Parathyroid adenoma (tissue), 2 donors: ENCODE results near the gene FSIP1.

Experiments
- H2AFZ ChIP-seq: fragments of 300-600 bp; sonication (generic); one replicate; pipeline ENCODE4 v1.7.0; 2017; ENCODE audit warnings: antibody characterized with exemption, mild to moderate bottlenecking
- H3K27ac ChIP-seq: fragments of 300-600 bp; sonication (generic); one replicate; pipeline ENCODE4 v1.7.0; 2017
- H3K27me3 ChIP-seq: fragments of 300-600 bp; sonication (generic); one replicate; pipeline ENCODE4 v1.7.0; 2017; ENCODE audit warnings: low read length; ENCODE audit not compliant: control insufficient read depth, insufficient read depth
- H3K36me3 ChIP-seq: fragments of 300-600 bp; sonication (generic); one replicate; pipeline ENCODE4 v1.7.0; 2017; ENCODE audit warnings: low read length; ENCODE audit not compliant: control insufficient read depth, insufficient read depth
- H3K4me1 ChIP-seq: fragments of 300-600 bp; sonication (generic); one replicate; pipeline ENCODE4 v1.7.0; 2017; ENCODE audit warnings: control low read depth
- H3K4me2 ChIP-seq: fragments of 300-600 bp; sonication (generic); one replicate; pipeline ENCODE4 v1.7.0; 2017; ENCODE audit warnings: low read length
- H3K4me3 ChIP-seq: fragments of 300-600 bp; sonication (generic); one replicate; pipeline ENCODE4 v1.7.0; 2017; ENCODE audit warnings: low read depth, low read length
- H3K79me2 ChIP-seq: fragments of 300-600 bp; sonication (generic); one replicate; pipeline ENCODE4 v1.7.0; 2017; ENCODE audit warnings: control low read depth
- H3K9ac ChIP-seq: fragments of 300-600 bp; sonication (generic); one replicate; pipeline ENCODE4 v1.7.0; 2017; ENCODE audit warnings: mild to moderate bottlenecking
- H3K9me3 ChIP-seq: fragments of 300-600 bp; sonication (generic); one replicate; pipeline ENCODE4 v1.7.0; 2017; ENCODE audit warnings: low read length; ENCODE audit not compliant: control insufficient read depth
- TF ChIP-seq, protein P1 (sequence below): fragments of 300-600 bp; sonication (generic); IDR thresholded peaks from one replicate; pipeline ENCODE4 v1.7.0; 2017; ENCODE audit warnings: antibody characterized with exemption, mild to moderate bottlenecking
- donor health status: primary hyperparathyroidism.

Gene FSIP1

DNA sequence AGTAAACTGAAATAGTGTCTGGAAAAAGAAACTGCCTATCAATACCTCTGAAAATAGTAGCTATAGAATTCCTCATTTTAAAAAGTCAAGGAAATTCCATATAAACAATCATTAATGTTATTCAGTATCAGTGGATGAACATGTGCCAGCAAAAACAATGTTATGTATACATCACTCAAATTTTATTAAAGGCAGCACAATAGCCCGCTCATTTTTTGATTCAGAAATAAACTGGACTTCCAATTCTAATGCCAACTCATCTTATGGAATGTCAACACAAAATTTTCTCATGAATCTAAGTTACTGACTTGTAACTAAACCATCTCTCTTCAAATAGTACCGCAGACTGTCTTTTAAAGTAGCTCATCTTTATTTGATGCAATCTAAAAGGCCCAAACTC is 182.8 kb downstream of the FSIP1 start:
- H3K79me2 ChIP-seq: no peaks in the 10 kb centered on the region
- no peaks in the 10 kb centered on the region for H3K27me3 ChIP-seq
- H3K36me3 ChIP-seq: no peaks in the 10 kb centered on the region
- no peak overlapping the region for H3K4me3 ChIP-seq
- TF ChIP-seq, protein P1, sequence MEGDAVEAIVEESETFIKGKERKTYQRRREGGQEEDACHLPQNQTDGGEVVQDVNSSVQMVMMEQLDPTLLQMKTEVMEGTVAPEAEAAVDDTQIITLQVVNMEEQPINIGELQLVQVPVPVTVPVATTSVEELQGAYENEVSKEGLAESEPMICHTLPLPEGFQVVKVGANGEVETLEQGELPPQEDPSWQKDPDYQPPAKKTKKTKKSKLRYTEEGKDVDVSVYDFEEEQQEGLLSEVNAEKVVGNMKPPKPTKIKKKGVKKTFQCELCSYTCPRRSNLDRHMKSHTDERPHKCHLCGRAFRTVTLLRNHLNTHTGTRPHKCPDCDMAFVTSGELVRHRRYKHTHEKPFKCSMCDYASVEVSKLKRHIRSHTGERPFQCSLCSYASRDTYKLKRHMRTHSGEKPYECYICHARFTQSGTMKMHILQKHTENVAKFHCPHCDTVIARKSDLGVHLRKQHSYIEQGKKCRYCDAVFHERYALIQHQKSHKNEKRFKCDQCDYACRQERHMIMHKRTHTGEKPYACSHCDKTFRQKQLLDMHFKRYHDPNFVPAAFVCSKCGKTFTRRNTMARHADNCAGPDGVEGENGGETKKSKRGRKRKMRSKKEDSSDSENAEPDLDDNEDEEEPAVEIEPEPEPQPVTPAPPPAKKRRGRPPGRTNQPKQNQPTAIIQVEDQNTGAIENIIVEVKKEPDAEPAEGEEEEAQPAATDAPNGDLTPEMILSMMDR: no peak
- H3K4me2 ChIP-seq: no peak overlapping the region
- H3K4me1 ChIP-seq: no peaks in the 10 kb centered on the region
- H3K9ac ChIP-seq: no peak overlapping the region
- H3K27ac ChIP-seq: no peak overlapping the region
- H3K9me3 ChIP-seq: no peaks in the 10 kb centered on the region
- H2AFZ ChIP-seq: no peak overlapping the region

DNA sequence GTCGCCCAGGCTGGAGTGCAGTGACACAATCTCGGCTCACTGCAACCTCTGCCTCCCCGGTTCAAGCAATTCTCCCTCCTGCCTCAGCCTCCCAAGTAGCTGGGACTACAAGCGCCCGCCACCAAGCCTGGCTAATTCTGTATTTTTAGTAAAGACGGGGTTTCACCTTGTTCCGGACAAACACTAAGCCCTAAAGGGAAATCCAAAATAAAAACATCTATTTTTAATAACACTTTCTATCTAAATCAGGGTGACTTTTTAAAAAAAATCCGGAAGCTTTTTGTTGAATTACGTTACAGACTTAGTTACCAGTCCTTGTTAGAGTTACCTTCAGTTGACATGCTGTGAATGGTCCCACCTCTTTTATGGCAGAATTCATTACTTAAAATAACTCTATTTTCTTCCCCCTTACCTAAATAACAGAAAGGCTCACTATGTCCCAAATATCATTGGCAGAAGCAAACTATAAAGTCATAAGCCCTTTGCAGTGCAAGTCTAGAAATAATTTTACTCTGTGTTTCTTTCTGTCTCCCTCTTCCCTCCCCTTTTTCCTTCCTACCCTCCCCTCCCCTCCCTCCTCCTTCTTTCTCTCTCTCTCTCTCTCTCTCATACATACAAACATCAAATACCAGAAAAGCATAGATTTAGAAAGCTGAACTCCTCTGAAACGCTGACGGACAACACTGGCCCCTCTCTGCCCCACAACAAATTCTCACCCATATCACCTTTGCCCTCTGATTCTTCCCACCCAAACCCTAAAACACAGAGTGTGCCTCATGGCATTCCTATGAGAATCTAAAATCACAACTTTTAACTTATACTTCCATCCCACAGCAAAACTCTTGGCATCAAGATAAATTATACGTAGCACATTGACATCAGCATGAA is 183.4 kb downstream of the FSIP1 start:
- Histone ChIP-seq H3K36me3 (no peaks in the 10 kb centered on the region), H2AFZ (no peak overlapping the region), H3K4me2 (no peak overlapping the region), H3K9me3 (no peaks in the 10 kb centered on the region), H3K27me3 (no peaks in the 10 kb centered on the region), H3K9ac (no peak overlapping the region), H3K79me2 (no peaks in the 10 kb centered on the region), H3K4me3 (no peak overlapping the region), H3K27ac (no peak overlapping the region), H3K4me1 (no peaks in the 10 kb centered on the region)
- TF ChIP-seq, protein P1: no peak

DNA sequence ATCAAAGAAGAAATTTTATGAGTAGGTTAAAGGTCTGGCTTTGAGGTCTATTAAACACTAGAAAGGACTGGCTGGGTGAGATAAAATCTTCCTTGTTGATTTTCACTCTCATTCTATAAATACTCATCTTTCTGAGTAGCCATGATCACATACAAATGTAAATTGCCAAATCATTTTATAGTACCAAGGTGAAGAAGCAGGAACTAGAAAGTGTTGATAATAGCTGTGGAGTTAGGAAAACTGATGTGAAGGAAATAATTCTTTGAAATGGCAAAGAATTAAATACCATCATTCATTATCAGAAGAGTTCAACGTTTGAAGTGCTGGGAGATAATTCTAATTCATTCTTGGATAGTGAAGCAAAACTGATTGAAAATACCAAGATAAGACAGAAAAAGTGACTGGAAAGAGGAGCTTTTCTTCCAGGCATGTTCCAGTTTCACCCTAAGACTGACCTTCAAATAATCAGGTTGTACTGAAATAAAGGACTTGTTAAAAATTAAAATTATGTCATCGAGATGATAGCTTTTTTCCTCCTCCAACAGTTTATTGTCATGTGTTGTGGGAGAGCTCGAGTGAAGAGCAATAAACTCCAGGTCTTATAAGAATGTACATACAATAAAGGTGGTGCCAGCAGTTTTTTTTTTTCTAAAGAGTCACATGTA is 184.3 kb downstream of the FSIP1 start:
- H2AFZ ChIP-seq: no peak overlapping the region
- no peaks in the 10 kb centered on the region for H3K9me3 ChIP-seq
- H3K4me3 ChIP-seq: no peak overlapping the region
- no peaks in the 10 kb centered on the region for H3K79me2 ChIP-seq
- no peaks in the 10 kb centered on the region for H3K4me1 ChIP-seq
- H3K36me3 ChIP-seq: no peaks in the 10 kb centered on the region
- H3K4me2 ChIP-seq: no peak overlapping the region
- TF ChIP-seq, protein P1: no peak
- H3K27me3 ChIP-seq: no peaks in the 10 kb centered on the region
- no peak overlapping the region for H3K27ac ChIP-seq
- no peak overlapping the region for H3K9ac ChIP-seq

DNA sequence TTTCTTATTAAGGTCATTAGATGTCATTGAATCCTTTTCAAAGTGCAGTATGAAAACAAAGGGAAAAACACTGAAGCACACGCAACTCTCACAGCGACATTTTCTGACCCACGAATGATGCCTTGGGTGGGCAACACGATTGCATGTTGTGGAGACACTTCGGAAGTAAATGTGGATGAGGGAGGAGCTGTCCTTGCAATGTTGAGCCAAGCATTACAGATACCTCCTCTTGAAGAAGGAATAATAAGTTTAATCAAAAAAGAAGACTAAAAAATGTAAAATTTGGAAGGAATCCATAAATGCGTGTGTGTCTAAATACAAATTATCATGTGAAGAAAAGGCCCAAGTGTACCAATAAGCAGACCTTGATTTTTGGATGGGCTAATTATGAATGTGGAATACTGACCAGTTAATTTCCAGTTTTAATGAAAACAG is 184.9 kb downstream of the FSIP1 start:
- H3K27me3 ChIP-seq: no peaks in the 10 kb centered on the region
- H3K9ac ChIP-seq: no peak overlapping the region
- TF ChIP-seq, protein P1: no peak
- no peak overlapping the region for H3K27ac ChIP-seq
- no peaks in the 10 kb centered on the region for H3K79me2 ChIP-seq
- H3K36me3 ChIP-seq: no peaks in the 10 kb centered on the region
- no peak overlapping the region for H2AFZ ChIP-seq
- H3K4me3 ChIP-seq: no peak overlapping the region
- H3K4me2 ChIP-seq: no peak overlapping the region
- no peaks in the 10 kb centered on the region for H3K9me3 ChIP-seq
- H3K4me1 ChIP-seq: no peaks in the 10 kb centered on the region
